Endometrium (tissue), 2 donors: ENCODE results near the gene KRT75.

ENCODE experiments used
- FAIRE-seq: peaks from 2 replicates; lab custom pipeline; 2012; peaks lifted over from hg19 to GRCh38; lab: Jason Lieb, UNC
- donor health status: control.
- donor health status: control.

Gene KRT75

DNA sequence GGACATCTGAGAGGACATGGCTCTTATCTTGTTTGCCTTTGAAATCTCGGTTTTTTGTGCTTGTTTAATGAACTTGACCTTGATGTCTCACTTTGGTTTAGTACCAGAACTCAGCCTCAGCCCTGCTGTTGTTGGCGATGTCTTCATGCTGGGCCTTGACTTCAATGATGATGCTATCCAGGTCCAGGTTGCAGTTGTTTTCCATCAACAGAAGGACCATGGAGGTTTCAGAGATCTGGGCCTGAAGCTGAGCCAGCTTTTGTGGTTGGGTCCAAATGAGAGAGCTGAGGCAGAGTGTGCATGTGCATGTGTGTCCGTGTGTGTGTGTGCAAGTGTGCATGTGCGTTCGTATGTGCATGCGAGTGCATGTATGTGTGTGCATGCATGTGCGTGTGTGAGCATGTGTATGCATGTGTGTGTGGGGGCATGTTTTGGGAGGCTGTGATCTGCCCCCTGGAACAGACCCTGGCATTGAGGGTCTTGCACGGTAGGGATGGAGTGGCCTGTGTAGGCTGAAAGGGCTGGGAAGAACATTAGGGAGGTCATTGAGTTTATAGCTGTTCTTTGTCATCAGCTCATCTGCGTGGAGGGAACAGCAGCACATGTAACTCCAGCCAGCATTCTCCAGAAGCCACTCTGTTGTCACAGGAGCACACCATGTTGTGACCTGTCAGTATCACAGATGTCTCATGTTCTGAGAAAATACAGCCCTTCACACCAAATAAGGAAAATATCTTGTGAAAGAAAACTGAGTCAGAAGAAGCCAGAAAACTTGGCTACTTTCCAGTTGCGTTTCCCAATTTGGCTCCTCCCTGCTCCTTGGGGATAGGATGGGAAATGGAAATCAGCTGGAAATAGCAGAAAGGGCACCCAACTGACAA is 18.1 kb downstream of the KRT75 start:
- FAIRE-seq: no peak

DNA sequence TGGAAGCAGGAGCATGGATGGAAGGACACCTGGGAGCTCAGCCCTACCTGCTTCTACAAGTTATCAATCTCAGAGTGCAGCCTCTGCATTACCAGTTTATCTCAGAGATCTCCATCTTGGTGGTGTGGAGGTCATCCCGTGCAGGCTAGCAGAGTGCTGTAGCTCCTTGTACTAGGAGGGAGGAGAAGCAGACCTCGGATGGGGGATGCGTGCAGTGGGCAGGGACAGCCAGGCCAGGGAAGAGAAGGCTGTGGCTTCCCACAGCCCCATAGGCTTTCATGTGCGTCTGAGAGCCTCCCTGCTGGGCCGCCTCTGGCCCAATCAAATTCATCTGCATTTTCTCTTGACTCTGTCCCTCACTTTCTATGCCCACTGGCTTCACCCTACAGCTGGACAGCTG is 19.2 kb downstream of the KRT75 start:
- no peak for FAIRE-seq

DNA sequence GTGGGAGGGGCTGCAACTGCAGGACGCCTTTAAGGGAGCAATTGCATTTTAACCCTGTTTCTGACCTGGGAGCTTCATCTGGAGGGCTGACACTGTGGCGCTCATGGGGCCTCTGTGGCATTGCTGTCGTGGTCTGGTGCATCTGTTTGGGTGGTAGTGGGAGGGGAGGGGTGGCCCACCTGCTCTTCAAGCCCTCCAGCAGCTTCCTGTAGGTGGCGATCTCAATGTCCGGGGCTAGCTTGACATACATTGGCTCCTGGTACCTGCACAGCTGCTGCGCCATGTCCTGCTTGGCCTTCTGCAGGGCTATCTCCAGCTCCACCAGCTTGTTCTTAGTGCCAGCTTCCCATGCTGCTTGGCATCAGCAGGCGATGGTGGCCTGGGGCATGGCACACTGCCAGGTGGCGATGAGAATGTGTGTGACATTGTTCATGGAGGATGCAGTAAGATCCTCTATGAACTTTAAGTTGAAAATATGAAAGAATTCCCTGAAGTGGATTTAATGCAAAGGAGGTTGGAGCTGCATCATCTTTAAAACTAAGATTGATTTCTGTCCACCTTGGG is 20.3 kb downstream of the KRT75 start:
- FAIRE-seq: no peak

DNA sequence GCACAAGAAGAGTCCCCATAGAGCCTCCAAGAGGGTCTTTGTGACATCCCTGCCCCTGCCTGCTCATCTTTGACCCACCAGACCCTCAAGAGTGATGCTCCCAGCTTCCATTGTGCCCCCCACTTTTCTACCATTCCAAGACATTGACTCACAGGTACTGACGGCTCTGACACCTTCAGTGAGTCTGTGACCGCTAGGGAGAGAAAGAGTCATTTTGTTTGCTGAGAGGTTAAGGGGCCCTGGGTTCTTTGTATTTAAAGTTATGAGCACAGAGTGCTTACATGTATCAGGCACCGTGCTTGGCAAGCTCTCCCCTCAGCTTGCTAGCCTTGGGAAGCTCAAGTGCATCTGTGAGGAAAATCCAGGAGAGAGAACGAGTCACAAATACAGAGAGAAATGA is 21.0 kb downstream of the KRT75 start:
- no peak for FAIRE-seq

DNA sequence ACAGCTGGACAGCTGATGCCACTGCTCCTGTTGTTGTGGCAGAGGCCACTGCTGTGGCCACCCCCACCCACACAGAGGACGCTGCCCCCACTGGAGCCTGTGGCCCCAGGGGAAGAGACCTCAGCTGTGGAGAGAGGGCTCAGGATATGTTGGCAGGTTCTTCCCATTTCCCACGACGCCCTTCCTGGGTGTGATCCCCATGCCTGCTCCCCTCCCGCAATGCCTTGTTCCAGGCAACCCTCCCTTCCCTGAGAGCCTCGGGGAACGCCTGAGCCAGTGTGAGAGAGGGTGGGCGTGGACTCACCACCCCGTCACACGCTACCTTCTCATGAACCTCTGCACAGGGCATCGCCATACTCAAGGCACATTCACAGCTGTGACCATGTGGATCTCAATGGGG is 22.4 kb downstream of the KRT75 start:
- FAIRE-seq: no peak

DNA sequence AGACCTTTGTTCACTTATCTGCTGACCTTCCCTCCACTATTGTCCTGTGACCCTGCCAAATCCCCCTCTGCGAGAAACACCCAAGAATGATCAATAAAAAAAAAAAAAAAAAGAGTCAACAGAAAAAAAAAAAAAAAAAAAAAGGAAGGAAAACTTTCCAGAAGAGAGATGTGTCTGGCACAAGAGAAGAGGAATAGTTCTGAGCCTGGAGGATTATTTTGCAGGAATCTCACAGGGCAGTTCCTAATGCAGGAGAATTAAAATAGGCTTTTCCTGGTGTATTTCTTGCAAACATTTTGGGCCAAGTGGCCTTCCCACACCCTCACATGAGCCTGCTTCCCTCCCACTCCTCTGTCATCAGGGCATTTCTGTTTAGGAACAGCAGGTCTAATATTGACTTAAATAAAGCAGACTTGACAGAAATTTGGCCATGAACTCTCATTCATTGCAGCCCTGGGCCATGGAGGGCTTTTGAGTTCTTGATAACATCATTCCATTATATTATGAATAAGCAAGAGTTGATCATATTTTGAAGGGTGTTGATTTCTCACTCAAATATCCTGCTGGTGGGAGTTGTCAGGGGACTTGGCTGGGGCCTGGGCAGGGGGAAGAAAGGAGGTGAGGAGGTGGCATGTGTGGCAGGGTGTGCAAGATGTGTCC is 23.5 kb downstream of the KRT75 start:
- FAIRE-seq: peak; percentile 64

DNA sequence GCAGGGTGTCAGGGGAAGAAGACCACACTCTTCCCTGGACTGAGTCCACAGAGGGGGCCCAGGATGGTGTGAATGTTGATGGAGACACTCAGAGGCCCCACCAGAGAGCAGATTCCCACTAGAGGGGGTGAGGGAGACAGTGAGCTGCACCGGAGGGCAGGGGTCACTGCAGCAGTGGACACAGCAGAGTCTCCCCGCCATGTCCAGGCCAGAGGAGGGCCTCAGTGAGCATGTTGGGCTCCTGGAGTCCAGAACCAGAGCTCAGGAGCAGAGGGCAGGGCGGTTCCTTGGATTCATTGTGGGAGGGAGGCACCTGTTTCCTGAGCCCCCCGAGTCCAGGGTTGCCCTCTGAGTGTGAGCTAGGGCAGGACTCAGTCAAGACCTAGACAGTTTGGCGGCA is 26.3 kb downstream of the KRT75 start:
- no peak for FAIRE-seq

DNA sequence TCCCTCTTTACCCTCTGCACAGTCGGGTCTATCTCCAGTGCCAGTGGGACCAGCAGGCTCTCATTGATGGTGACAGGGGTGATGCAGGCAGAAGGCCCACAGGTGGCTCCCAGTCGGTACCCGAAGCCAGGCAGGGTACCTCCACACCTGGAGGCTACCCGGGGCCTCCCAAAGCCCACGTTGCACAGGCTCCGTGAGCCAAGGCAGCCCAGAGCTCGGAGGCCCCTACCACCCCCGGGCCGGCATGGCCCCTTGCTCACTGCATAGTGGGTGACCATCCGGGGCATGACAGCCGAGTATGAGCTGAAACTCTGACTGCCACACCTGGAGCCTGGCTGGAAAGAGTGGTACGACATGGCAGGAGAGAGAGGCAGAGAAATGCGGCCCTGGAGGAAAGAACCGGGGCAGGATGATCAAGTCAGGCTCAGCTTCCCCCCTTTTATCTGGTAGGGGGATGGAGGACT is 28.2 kb downstream of the KRT75 start, which contains the start of gene KRT82:
Gene KRT82 (minus strand): TSS at position 414 of the 464 bp plus-strand sequence. CDS start 58 bp downstream, at position 356.
- FAIRE-seq: no peak

DNA sequence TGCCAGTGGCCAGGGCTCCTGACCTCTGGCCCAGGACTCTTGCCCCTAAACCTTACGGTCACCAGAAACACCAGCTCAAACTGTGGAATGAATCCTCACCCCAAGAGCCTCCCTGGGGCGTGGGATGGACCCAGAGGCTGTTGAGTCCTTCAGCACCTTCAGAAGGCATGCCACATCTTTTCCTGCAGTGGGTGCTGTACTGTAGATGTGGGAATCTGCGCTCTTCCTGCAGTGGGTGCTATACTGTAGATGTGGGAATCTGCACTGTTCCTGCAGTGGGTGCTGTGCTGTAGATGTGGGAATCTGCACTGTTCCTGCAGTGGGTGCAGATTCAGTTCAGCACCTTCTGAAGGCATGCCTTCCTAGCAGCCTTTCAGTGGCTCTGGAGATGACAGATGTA is 29.2 kb downstream of the KRT75 start:
- no peak for FAIRE-seq

DNA sequence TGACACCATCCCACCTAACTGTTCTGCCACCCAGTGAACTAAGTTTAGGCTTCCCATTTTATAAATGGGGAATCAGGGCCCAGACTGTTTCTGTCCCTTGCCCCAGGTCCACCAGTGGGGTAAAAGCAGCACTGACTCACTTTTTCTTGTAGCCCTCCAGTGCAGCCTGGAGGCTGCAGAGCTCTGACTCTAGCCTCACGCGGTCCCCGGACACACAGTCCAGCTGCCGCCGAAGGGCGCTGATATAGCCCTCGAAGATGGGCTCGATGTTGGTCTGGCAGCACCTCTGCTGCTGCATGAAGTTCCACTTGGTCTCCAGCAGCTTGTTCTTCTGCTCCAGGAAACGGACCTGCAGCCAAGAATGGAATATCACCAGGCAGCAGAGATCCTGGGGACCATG is 30.6 kb downstream of the KRT75 start:
- FAIRE-seq: no peak

DNA sequence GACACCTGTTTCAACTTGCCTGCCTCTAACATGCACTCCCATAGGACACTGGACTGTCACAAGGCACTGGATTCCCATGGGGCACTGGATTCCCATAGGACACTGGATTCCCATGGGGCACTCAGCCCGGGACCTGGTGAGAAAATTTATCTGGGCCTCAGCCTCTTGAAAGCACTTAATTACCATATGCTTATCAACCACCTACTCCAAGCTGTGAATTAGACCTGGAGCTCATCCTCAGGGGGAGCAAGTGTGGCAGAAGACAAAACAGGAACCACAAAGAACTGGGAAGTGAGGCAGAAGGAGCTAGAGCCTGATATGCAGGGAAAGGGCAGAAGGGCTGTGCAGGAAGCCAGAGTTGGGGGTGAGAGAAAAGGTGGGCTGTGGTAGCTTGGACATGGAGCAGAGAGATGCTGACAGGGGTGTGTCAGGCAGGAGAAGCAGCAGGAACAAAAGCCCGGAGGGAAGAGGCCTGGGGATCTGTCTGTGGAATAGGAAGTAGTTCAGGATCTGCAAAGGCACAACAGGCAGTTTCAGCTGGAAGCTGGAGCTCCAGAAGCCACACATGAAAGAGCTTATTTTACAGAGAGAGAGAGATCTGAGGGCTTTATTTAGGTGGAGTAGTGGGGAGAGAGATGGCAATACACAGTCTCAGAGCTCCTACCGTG is 31.2 kb downstream of the KRT75 start:
- FAIRE-seq: no peak

DNA sequence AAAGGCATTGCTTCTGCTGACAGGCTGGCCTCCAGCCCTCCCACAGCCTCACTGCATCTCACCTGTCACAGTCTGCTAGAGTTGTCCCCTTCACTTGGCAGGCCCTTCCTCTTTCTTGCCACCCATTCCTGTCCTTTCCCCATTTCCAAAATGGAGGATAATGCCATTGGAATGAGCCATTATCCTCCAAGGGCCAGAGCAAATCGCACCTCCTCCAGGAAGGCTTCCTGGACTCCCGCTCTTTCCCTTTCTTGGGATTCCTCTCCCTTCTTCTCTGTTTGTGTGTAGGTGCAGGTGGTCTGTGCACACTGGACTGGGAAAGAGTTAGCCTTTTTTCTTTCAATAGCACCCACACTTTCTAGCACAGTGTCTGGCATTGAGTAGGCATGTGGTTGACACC is 31.8 kb downstream of the KRT75 start:
- no peak for FAIRE-seq

DNA sequence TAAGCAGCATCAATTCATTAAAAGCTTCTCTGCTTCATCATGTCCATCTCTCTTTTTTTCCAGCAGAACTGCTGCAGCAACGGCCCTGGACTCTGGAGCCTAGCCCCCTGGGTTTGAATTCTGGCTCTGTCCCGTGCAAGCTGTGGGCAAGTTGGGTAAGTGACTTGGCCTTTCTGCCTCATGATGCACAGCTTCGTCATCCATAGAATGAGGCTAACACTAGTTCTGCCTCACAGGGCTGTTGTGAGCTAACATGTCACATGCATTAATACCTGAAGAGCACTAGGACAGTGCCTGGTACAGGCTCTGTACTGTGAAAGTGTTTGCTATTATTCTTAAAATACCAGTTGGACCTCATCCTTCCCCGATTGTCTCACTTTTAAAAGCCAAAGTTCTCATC is 32.2 kb downstream of the KRT75 start:
- no peak for FAIRE-seq

DNA sequence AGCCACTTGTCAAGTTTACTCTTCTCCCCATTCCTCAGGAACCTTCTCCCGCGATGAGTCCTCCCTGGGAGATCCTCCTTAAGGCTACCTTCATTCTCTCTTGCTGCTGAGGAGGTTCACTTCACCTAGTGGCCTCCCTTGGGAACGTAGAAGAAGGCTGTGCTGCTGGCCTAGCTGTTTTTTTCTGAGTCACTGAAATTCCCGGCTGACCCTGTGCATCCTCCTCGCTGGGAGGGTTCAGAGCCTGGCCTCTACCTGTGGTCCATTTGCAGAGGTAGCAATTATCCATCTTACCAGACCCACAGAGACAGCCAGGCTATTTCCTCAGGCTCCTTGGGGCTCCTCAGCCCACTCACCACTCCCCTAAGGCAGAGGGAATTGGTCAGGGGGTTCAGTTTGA is 32.6 kb downstream of the KRT75 start:
- no peak for FAIRE-seq

DNA sequence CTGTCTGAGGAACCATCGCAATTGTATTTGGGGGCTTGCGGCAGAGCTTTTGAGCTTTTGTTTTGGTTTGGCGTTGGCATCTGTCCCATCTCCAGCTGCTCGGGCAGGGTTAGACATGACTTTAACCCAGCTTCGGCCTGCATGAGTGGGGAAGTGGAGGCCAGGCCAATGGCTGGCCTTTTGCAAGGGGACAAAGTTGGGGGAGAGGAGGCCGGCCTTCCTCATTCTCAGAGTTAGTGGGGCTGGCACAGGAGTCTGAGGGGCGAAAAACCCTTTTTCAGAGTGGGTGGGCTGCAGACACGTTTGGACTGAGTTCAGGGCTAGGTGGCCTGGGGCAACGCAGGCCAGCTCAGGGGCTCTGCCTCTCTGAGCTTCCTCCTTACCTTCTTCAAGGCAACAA is 33.3 kb downstream of the KRT75 start:
- FAIRE-seq: no peak

DNA sequence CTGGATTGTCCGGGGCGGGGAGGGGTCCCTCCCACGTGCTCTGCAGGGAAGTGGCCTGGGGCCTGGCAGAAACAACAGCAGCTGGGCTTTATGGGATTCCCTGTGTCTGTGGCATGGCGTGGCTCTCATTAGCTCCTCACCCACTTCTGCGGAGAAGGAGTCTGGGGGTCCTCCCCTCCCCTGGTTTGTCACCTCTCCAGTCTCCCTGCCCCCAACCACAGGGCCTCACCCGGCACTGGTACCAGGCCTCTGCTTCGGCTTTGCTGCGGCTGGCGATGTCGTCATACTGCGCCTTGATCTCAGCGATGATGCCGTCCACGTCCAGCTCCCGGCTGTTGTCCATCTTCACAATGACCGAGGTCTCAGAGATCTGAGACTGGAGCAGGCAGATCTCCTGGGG is 34.4 kb downstream of the KRT75 start:
- FAIRE-seq: no peak

DNA sequence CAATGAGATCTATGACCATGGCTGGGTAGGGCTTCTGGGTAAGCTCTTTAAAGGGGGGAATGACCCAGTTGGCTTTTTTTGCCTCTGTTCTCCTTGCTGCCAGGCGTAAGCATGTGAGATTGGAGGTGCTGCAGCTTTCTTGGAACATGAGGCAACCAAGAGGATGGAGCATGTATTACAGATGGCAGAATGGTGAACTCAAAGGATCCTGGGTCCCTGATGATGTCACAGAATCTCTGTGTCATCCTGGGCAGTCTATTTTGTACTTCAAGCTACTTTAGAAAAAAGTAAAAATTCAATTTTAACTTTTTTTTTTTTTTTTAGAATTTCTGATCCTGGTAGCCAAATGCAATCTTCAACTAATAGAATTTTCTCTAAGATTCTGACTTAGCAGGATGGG is 36.0 kb downstream of the KRT75 start:
- no peak for FAIRE-seq

DNA sequence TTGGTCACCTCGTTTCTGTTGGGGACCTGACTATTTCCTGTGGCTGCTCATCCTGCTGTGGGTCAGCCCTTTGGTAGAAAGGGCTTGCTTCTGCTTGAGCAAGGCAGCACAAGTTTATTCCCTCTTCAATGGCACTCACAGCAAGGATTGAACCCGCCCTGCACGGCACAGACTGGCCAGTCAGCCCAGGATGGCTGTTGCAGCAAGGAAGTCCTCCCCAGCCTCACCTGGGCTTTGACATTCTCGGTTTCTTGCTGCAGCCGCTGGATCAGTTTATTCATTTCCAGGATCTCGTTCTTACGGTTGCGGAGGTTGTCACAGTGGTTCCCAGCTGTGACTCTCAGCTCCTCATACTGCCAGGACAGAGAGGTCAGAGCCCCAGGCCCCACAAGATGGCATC is 37.5 kb downstream of the KRT75 start:
- FAIRE-seq: no peak

DNA sequence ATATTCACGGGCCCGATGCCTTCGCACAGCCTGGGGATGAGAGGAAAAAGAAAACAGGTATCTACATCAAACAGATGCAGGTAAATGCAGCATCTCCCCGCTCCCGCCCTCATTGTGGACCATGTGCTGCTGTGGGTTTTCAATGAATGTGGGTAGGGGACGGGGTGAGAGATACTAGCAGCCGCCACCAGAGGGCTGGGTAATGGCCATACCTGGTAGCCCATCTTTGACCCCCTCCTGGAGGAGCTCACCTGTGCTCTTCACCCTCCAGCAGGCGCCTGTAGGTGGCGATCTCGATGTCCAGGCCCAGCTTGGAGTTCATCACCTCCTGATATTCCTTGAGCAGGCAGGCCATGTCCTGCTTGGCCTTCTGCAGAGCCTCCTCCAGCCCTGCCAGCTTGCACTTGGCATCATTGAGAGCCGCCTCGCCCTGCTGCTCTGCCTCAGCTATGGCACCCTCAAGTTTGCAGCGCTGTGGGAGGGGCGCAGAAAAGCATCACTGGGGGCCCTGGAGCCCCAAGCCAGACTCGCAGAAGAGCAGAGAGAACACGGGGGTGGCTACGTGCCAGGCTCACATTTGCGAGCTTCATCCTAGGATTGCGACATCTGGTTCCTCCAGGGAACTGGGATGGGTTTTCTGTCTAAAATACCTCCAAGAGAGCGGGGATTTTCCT is 38.3 kb downstream of the KRT75 start:
- FAIRE-seq: no peak

DNA sequence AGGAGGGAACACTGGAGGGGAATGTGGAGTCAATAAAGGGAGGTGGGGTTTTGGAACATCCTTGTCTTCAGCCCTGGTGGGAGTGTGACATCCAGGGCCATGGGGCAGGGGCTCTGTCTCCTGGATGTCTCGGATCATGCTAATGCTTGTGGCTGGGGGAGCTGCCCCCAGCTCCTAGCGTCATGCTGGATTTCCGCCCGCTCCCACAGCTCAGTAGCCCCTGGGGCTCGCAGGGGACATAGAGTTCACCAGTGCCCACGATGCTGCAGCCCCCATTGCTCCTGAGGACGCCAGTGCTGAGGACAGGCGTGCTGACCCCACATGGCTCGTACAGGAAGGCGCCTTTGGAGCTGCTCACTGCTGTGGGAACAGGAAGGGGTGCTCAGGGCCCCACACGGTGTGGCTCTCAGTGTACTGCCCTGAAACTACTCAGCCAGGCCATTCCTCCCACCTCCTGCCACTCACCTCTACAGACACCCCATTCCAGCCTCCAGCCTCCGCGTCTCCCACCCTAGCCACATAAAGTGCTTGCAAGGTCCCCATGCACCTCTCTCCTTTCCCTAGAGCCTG is 39.2 kb downstream of the KRT75 start:
- FAIRE-seq: no peak

DNA sequence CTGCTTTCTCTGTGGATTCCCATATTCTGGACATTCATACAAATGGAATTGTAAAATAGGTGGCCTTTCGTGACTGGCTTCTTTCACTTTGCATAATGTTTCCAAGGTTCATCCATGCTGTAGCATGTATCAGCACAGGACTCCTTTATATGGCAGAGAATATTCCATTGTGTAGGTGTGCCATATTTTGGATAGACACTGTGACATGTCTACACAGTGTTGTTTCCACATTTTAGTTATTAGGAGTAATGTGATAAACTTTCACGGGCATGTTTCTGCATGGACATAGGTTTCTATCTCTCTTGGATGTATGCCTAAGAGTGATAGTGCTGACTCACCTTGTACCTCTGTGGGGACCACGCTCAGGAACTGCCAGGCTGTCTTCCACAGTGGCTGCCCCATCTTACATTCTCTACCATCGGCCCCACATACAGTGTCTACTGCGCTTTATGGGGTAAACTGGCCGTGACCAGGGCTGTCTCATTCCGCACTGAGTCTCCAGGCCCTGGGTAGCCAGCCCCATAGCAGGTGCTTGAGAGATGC is 41.6 kb downstream of the KRT75 start:
- no peak for FAIRE-seq

DNA sequence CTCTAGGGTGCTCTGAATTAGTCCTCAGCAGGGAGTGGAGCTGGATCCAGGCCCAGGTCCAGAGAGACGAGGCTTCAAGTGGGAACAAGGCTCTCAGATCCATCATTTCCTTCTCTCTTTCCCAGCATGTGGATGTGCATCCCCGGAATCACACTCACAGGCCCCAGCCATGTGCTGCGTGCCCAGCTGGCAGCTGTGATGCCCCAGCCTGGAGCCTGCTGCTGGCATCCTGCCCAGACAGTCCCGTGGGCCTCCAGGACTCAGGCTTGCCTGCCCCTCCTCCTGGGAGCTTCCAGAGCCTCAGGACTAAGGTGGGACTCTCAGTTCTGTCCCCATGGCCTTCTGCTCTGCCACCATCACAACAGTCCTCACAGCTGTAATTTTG is 42.6 kb downstream of the KRT75 start:
- no peak for FAIRE-seq
